IgD-negative memory B cell (primary cell): Measurements from ENCODE around the gene USP36. TPM values are rescaled to one million over a fixed set of nuclear protein-coding genes. Genes with fewer than 3 reads are reported as not detected.
"Not testable (repeated sequence)": the region's sequence is repeated elsewhere in the genome, so short reads cannot be mapped to it uniquely, and the experiment has no call there.

Experiments
- H3K27ac Mint-ChIP-seq, 3 donors: one replicate each; pipeline ENCODE4 v1.8.0; 2020 to 2022; ENCODE audit warnings: mild to moderate bottlenecking in 3 of 3, mixed read lengths in 3 of 3, moderate library complexity in 1 of 3
- H3K27me3 Mint-ChIP-seq: one replicate; pipeline ENCODE4 v1.8.0; 2021; ENCODE audit warnings: mixed read lengths
- H3K36me3 Mint-ChIP-seq: one replicate; pipeline ENCODE4 v1.8.0; 2020; ENCODE audit warnings: mild to moderate bottlenecking, mixed read lengths
- H3K4me1 Mint-ChIP-seq, 3 donors: one replicate each; pipeline ENCODE4 v1.8.0; 2020 to 2022; ENCODE audit warnings: mixed read lengths in 3 of 3, mild to moderate bottlenecking in 1 of 3
- H3K4me3 Mint-ChIP-seq, 4 donors: one replicate each; pipeline ENCODE4 v1.8.0; 2020 to 2022; ENCODE audit warnings: mild to moderate bottlenecking in 4 of 4, mixed read lengths in 4 of 4, moderate library complexity in 3 of 4
- H3K9me3 Mint-ChIP-seq, 3 donors: one replicate each; pipeline ENCODE4 v1.8.0; 2020 to 2021; ENCODE audit warnings: mixed read lengths in 3 of 3, mild to moderate bottlenecking in 1 of 3
- polyA plus RNA-seq: library from polyadenylated mRNA; unstranded; fragments of 300-500 nt; fragmentation: Illumina TruSeq; gene quantifications from one replicate; pipeline ENCODE4 v1.2.3, GENCODE V29; 2021

USP36 gene
- polyA plus RNA-seq, 1 donor from 2014 or later: 28.8 TPM

- Mint-ChIP-seq H3K4me1 (peaks cover 2 to 5% (median 4%) of the 10 kb centered on the region in 3 donors), H3K27me3 (no peaks in the 10 kb centered on the region)
These were observed 50.9 kb downstream of the USP36 start for GRCh38 chr17:78789663-78790181.

GRCh38 chr17:78789149-78789662 is 51.4 kb downstream of the USP36 start:
- Mint-ChIP-seq H3K4me1 (peaks cover 2 to 5% (median 4%) of the 10 kb centered on the region in 3 donors), H3K9me3 (no peaks in the 10 kb centered on the region), H3K4me3 (no peak overlapping the region)

More at GRCh38 chr17:78789663-78790181, 50.9 kb downstream of the USP36 start:
- Mint-ChIP-seq H3K9me3 (no peaks in the 10 kb centered on the region), H3K36me3 (no peaks in the 10 kb centered on the region), H3K4me3 (peak overlapping the region in 1 of 4 donors; percentile 85), H3K27ac (peak overlapping the region in 2 of 3 donors; percentile 39 to 68)

GRCh38 chr17:78788451-78788850 is 52.2 kb downstream of the USP36 start:
- H3K4me1 Mint-ChIP-seq: peaks cover 5 to 10% (median 5%) of the 10 kb centered on the region in 3 donors
- H3K36me3 Mint-ChIP-seq: no peaks in the 10 kb centered on the region
- H3K27ac Mint-ChIP-seq: no peak overlapping the region
- no peak overlapping the region for H3K4me3 Mint-ChIP-seq
- no peaks in the 10 kb centered on the region for H3K9me3 Mint-ChIP-seq
- H3K27me3 Mint-ChIP-seq: no peaks in the 10 kb centered on the region

More at GRCh38 chr17:78789149-78789662, 51.4 kb downstream of the USP36 start:
- no peaks in the 10 kb centered on the region for H3K36me3 Mint-ChIP-seq
- H3K27me3 Mint-ChIP-seq: no peaks in the 10 kb centered on the region
- H3K27ac Mint-ChIP-seq: peak overlapping the region in 2 of 3 donors; percentile 39 to 68

- Mint-ChIP-seq H3K4me1 (peaks cover 5 to 14% (median 9%) of the 10 kb centered on the region in 3 donors), H3K27ac (peak overlapping the region in 1 of 3 donors; percentile 67)
These were observed 53.2 kb downstream of the USP36 start for GRCh38 chr17:78787444-78787843.

GRCh38 chr17:78785663-78786057 is 55.0 kb downstream of the USP36 start:
- Mint-ChIP-seq H3K27ac (peak overlapping the region in 2 of 3 donors; percentile 28 to 78), H3K4me1 (peaks cover 5 to 18% (median 7%) of the 10 kb centered on the region in 3 donors), H3K4me3 (peak overlapping the region in 2 of 4 donors; percentile 40 to 79), H3K36me3 (no peaks in the 10 kb centered on the region), H3K9me3 (no peaks in the 10 kb centered on the region), H3K27me3 (no peaks in the 10 kb centered on the region)

More at GRCh38 chr17:78787444-78787843, 53.2 kb downstream of the USP36 start:
- no peaks in the 10 kb centered on the region for H3K36me3 Mint-ChIP-seq
- no peaks in the 10 kb centered on the region for H3K9me3 Mint-ChIP-seq
- H3K27me3 Mint-ChIP-seq: no peaks in the 10 kb centered on the region
- no peak overlapping the region for H3K4me3 Mint-ChIP-seq

- H3K4me3 Mint-ChIP-seq: peak overlapping the region in 1 of 4 donors; percentile 17
- H3K9me3 Mint-ChIP-seq: no peaks in the 10 kb centered on the region
- no peaks in the 10 kb centered on the region for H3K36me3 Mint-ChIP-seq
- H3K4me1 Mint-ChIP-seq: peaks cover 8 to 18% (median 9%) of the 10 kb centered on the region in 3 donors
- no peaks in the 10 kb centered on the region for H3K27me3 Mint-ChIP-seq
- peak overlapping the region in 2 of 3 donors; percentile 67 to 78 for H3K27ac Mint-ChIP-seq
These were observed 55.5 kb downstream of the USP36 start for GRCh38 chr17:78785011-78785662.

- Mint-ChIP-seq H3K9me3 (no peaks in the 10 kb centered on the region), H3K27me3 (no peaks in the 10 kb centered on the region), H3K27ac (peak overlapping the region in 2 of 3 donors; percentile 50 to 93), H3K36me3 (peaks cover 2% of the 10 kb centered on the region), H3K4me3 (peak overlapping the region in 3 of 4 donors; percentile 25 to 92 (median 39)), H3K4me1 (peaks cover 15 to 26% (median 16%) of the 10 kb centered on the region in 3 donors)
These were observed 56.3 kb downstream of the USP36 start for GRCh38 chr17:78784352-78784751.

- Mint-ChIP-seq H3K27ac (peak overlapping the region in 2 of 3 donors; percentile 50 to 93), H3K4me1 (peaks cover 17 to 29% (median 18%) of the 10 kb centered on the region in 3 donors), H3K27me3 (no peaks in the 10 kb centered on the region), H3K4me3 (peak overlapping the region in 3 of 4 donors; percentile 39 to 93 (median 92)), H3K9me3 (no peaks in the 10 kb centered on the region), H3K36me3 (peaks cover 2% of the 10 kb centered on the region)
These were observed 56.8 kb downstream of the USP36 start for GRCh38 chr17:78783711-78784324.

GRCh38 chr17:78781893-78782304 is 58.7 kb downstream of the USP36 start, which contains the start of gene CYTH1:
TSS of gene CYTH1 (minus strand) at chr17:78782273. CDS start at chr17:78782223, 50 bp downstream.
- Mint-ChIP-seq H3K4me1 (peaks cover 25 to 26% (median 26%) of the 10 kb centered on the region in 3 donors), H3K27ac (peak within 1 kb of the TSS; percentile 76 to 96 (median 93)), H3K27me3 (no peaks in the 10 kb centered on the region)

GRCh38 chr17:78781104-78781892 is 59.3 kb downstream of the USP36 start:
- Mint-ChIP-seq H3K36me3 (peaks cover 2% of the 10 kb centered on the region), H3K4me3 (peak overlapping the region; percentile 87 to 96 (median 94)), H3K27me3 (no peaks in the 10 kb centered on the region), H3K4me1 (peaks cover 26% of the 10 kb centered on the region in 3 donors), H3K27ac (peak overlapping the region; percentile 76 to 96 (median 93)), H3K9me3 (no peaks in the 10 kb centered on the region)

More at GRCh38 chr17:78781893-78782304, 58.7 kb downstream of the USP36 start, which contains the start of gene CYTH1:
- no peaks in the 10 kb centered on the region for H3K9me3 Mint-ChIP-seq
- H3K4me3 Mint-ChIP-seq: peak within 1 kb of the TSS; percentile 87 to 96 (median 94)
- H3K36me3 Mint-ChIP-seq: peaks cover 2% of the 10 kb centered on the region

- no peaks in the 10 kb centered on the region for H3K27me3 Mint-ChIP-seq
These were observed 60.3 kb downstream of the USP36 start for GRCh38 chr17:78780335-78780734.

GRCh38 chr17:78779850-78780249 is 60.8 kb downstream of the USP36 start:
- Mint-ChIP-seq H3K27ac (peak overlapping the region; percentile 76 to 98 (median 93)), H3K36me3 (peaks cover 2% of the 10 kb centered on the region), H3K4me1 (peaks cover 31 to 34% (median 33%) of the 10 kb centered on the region in 3 donors), H3K27me3 (no peaks in the 10 kb centered on the region), H3K4me3 (peak overlapping the region; percentile 85 to 95 (median 90)), H3K9me3 (no peaks in the 10 kb centered on the region)

More at GRCh38 chr17:78780335-78780734, 60.3 kb downstream of the USP36 start:
- peaks cover 2% of the 10 kb centered on the region for H3K36me3 Mint-ChIP-seq
- H3K4me1 Mint-ChIP-seq: peaks cover 29 to 30% (median 30%) of the 10 kb centered on the region in 3 donors
- H3K9me3 Mint-ChIP-seq: no peaks in the 10 kb centered on the region
- peak overlapping the region; percentile 85 to 95 (median 90) for H3K4me3 Mint-ChIP-seq
- peak overlapping the region; percentile 76 to 98 (median 93) for H3K27ac Mint-ChIP-seq

GRCh38 chr17:78779286-78779651 is 61.3 kb downstream of the USP36 start:
- not testable (repeated sequence) for H3K9me3 Mint-ChIP-seq

GRCh38 chr17:78777881-78778280 is 62.7 kb downstream of the USP36 start:
- Mint-ChIP-seq H3K36me3 (peaks cover 2% of the 10 kb centered on the region), H3K27me3 (no peaks in the 10 kb centered on the region), H3K27ac (peak overlapping the region; percentile 87 to 95 (median 92)), H3K4me1 (peaks cover 40 to 45% (median 42%) of the 10 kb centered on the region in 3 donors), H3K9me3 (no peaks in the 10 kb centered on the region), H3K4me3 (peak overlapping the region; percentile 52 to 79 (median 58))

More at GRCh38 chr17:78779286-78779651, 61.3 kb downstream of the USP36 start:
- peaks cover 37 to 40% (median 39%) of the 10 kb centered on the region in 3 donors for H3K4me1 Mint-ChIP-seq
- peak overlapping the region; percentile 76 to 98 (median 93) for H3K27ac Mint-ChIP-seq
- H3K36me3 Mint-ChIP-seq, H3K27me3 Mint-ChIP-seq: not testable (repeated sequence)
- peak overlapping the region; percentile 85 to 95 (median 90) for H3K4me3 Mint-ChIP-seq
